Right renal cortex interstitium (tissue), 3 donors: ENCODE measurements around the gene CIB1. TPM values are rescaled to one million over a fixed set of nuclear protein-coding genes. Genes with fewer than 3 reads are reported as not detected.
"Not testable (repeated sequence)": the region's sequence is repeated elsewhere in the genome, so short reads cannot be mapped to it uniquely, and the experiment has no call there.

ENCODE experiments used
- DNase-seq, 3 donors: peaks; one replicate each; pipeline ENCODE4 v3.0.0-alpha.2; 2013; ENCODE audit warnings: low read depth in 3 of 3, low spot score in 2 of 3
- polyA plus RNA-seq, 3 donors: library from polyadenylated mRNA; unstranded; fragments of 120-200 nt; gene quantifications; one replicate each; pipeline ENCODE4 v1.2.1, GENCODE V29; 2013; ENCODE audit not compliant: insufficient read length in 3 of 3

The CIB1 gene
- polyA plus RNA-seq, 3 donors: 55.1 to 62.0 (median 55.9) TPM

DNA sequence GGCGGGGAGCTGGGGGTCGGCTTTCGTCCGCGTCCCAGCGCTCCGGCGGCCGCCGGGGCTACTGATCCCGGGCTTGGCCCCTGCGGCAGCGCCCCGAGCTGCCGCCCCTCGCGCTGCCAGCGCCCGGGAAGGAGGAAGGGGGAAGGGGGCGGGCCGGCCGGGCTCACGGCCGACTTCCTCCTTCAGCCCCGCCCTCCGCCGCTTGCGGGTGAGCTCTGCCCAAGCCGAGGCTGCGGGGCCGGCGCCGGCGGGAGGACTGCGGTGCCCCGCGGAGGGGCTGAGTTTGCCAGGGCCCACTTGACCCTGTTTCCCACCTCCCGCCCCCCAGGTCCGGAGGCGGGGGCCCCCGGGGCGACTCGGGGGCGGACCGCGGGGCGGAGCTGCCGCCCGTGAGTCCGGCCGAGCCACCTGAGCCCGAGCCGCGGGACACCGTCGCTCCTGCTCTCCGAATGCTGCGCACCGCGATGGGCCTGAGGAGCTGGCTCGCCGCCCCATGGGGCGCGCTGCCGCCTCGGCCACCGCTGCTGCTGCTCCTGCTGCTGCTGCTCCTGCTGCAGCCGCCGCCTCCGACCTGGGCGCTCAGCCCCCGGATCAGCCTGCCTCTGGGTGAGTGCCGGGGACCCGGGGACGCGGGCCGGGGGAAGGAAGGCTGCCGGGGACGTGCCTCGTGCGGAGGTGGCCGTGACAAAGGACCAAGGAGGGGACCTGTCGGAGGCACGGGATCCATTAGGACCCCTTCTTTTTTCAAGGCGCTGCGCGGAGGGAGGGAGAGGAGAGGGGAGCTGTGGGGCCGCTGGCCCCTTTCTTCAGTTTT is 32.4 kb downstream of the CIB1 start, which contains the start of gene SEMA4B:
Gene SEMA4B, plus strand, starts transcription at position 201 of the 814 bp plus-strand sequence. Its CDS starts 249 bp downstream, at position 450.
- no peak for DNase-seq

DNA sequence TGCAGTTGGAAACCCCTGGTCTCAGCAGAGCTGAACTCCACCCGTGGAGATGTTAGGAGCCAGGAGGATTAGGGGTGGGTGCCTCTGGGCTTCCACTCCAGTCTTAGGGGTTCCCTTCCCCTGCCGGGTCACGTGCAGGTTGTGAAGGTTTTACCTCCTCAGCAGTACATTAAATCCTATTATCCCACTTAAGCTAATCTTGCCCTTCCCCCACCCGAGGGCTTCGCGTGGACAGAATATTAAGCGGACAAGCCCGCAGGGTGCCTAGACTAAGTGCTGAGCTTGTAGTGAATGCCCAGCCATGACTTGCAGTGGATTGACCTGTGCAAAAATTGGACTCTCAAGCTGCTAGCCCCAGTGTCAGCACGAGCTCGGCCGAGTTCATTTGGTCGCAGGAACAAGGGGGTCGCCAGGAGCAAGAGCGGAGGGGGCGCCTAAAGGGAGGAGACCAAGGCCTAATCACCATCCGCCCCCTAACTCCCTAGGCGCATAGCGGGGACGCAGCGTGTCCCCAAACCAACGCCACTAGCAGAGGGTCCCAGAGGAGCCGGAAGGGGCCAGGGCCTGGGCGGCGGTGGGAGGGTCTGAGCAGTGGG is 33.1 kb downstream of the CIB1 start:
- DNase-seq: no peak

DNA sequence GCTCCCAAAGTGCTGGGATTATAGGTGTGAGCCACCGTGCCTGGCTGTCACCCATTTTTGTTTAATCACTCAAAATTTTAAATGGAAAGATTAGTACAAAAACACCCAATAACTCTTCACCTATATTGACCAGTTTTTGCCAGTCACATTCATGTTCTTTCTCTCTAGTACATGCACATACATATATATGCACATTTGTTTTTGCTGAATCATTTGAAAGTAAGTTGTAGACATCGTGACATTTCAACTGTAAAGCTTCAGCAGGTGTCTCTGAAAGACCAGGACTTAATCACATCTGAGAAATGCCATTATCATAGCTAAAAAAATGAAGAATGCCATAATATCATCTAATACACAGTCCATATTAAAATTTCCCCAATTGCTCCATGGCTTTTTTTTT is 39.1 kb downstream of the CIB1 start:
- DNase-seq: no peak

DNA sequence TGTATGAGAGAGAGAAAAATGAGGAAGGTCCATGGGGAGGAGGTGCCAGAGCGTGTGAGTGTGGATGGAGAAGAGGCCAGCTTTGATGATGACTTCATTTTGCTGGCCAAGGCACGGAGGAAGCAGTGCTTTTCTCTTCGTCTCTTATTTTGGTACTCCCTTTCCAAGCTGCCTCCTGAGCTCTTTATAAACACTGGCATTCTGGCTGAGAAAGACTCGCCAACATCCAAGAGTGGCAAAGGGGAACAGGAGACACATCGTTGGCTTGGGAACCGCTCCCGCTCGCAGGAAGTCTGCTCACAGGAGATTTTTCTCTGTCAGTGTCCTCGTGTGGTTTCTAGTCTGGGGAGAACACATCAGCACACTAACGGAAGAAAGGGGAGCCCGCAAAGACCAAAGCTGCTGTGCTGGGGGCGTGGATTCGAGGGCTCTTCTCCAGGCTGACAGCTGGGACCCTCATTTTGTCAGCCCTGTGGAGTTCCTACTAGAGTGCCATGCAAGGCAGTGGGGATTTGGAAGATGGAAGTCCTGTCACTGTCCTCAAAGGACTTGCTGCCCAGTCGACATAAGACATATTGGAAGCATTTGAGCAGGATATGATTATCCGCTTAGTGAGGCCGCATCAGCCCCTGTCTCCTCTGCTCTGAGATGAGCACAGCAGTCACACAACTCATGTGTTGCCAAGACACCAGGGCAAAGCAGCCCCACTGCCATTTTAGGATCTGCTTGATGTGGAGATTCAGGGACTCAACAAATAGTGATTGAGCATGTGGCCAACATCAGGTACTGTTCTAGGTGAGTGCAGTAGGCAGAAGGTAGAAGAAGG is 40.6 kb downstream of the CIB1 start:
- DNase-seq: no peak

- no peak for DNase-seq
Measured at GRCh38 chr15:90191794-90192509, 41.8 kb downstream of the CIB1 start.

GRCh38 chr15:90191344-90191687 is 42.4 kb downstream of the CIB1 start:
- no peak for DNase-seq

DNA sequence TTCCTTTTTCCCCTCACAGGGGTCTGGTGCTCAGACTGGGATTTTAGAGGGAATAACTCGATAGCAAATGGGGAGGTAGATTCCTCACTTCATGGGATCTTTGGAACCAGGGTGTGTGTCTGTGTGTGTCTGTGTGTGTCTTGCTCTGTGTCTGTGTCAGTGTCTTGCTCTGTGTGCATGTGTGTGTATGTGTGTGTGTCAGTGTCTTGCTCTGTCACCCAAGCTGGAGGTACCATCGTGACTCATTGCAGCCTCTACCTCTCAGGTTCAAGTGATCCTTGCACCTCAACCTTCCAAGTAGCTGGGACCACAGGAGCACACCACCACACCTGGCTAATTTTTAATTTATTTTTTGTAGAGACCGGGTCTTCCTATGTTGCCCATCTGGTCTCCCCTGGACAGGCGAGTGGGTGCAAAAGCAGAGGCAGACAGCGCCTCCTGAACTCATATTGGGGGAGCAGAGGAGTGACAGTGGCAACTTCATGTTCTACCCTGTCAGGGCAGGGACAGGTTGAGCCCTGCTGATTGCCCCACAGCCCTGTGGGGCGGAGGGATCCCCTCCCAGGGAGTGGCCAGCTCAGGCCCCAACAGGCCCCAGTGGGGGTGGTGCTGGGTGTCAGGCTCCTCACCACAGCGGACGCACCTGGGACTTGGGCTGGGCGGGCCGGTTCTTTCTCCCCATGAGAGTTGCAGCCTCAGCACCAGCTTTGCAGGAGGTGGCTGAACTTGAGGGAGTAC is 43.0 kb downstream of the CIB1 start:
- no peak for DNase-seq

- DNase-seq: no peak
Measured at GRCh38 chr15:90189781-90190467, 43.8 kb downstream of the CIB1 start.

- no peak for DNase-seq
Measured at GRCh38 chr15:90188914-90189748, 44.6 kb downstream of the CIB1 start.

DNA sequence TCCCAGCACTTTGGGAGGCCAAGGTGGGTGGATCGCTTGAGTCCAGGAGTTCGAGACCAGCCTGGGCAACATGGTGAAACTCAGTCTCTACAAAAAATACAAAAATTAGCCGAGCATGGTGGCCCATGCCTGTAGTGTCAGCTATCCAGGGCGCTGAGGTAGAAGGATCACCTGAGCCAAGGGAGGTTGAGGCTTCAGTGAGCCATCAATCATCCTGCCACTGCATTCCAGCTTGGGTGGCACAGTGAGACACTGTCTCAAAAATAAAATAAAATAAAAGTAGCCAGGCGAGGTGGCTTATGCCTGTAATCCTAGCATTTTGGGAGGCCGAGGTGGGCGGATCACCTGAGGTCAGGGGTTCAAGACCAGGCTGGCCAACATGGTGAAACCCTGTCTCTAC is 45.7 kb downstream of the CIB1 start:
- not testable (repeated sequence) for DNase-seq

DNA sequence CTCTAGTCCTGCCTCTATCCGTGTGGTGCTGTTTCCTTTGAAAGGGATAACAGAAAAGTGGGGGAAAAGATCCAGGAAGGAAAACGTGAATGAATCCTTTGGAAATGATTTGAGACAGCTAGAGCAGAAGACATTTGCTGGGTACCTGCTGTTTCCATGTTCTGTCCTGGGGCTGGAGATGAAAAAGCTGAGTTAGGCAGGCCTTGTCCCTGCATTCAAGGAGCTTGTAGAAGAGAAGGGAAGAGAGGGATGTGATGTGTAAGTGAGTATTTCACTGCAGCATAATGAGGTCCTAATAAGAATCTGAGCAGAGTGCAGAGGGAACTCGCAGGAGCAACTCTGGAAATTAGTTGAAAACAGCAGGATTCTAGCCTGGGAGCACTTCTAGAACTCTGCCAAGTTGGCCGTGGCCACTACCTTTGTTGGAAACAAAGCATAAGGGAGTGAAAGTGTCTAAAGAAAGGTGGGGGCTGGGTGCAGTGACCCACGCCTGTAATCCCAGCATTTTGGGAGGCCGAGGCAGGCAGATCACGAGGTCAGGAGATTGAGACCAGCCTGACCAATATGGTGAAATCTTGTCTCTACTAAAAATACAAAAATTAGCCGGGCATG is 46.4 kb downstream of the CIB1 start:
- DNase-seq: no peak

- no peak for DNase-seq
Measured at GRCh38 chr15:90184786-90185704, 48.7 kb downstream of the CIB1 start.

DNA sequence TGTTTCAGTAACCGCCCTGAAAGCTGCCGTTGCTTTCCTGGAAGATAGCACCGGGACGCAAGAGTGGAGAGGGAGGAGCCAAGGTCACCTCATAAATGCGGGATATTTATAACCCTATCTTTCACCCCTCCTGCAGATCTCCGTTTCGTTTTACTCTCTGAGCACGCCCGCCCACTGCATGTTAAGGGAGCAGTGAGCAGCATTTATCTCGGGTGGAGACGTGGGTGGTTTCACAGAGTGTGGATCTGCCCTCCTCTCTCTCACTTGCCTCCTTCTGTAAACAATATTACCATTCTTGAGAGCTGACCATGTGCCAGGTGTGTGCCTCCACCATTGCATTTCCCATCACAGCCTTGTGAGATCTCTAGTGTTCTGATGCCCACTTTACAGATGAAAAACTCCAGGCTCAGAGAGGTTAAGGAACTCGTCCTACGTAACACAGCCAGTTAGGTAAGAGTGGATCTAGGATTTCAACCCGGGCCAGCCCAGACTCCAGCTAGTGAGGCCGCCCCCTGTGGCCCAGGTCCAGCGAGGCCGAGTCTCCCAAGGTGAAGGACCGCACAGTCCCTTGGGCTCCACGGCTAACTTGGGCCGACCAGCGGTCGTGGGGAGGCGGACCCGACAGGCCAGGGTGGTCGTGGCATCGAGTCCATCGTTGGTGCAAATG is 49.5 kb downstream of the CIB1 start:
- DNase-seq: no peak

DNA sequence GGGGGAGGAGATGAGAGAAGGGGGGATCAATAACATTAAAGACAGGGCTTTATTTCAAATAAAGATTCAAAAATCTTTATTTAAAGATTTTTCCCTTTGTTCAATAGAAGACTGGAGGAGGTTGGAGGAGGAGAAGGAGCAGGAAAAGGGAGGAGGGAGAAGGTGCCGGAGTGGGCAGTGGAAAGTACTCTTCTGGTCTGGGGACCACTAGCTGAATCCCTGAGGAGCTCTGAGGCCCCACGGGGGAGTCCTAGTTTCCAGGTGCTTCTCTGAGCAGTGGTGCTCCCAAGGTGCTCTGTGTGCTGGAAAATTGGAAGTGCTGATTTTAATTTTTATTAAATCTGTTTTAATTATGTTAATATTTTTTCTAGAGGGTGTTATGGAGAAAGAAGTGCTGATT is 52.0 kb downstream of the CIB1 start:
- DNase-seq: no peak
